Retina (tissue), 1 donor: Measurements from ENCODE around the gene KITLG.
A peak's percentile ranks its signal among the peaks of the same experiment; 100 is the strongest.
"Not testable (repeated sequence)": the region's sequence is repeated elsewhere in the genome, so short reads cannot be mapped to it uniquely, and the experiment has no call there.

Experiments
- DNase-seq: peaks from one replicate; pipeline ENCODE4 v3.0.0-alpha.2; 2016

The KITLG gene, protein sequence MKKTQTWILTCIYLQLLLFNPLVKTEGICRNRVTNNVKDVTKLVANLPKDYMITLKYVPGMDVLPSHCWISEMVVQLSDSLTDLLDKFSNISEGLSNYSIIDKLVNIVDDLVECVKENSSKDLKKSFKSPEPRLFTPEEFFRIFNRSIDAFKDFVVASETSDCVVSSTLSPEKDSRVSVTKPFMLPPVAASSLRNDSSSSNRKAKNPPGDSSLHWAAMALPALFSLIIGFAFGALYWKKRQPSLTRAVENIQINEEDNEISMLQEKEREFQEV

DNA sequence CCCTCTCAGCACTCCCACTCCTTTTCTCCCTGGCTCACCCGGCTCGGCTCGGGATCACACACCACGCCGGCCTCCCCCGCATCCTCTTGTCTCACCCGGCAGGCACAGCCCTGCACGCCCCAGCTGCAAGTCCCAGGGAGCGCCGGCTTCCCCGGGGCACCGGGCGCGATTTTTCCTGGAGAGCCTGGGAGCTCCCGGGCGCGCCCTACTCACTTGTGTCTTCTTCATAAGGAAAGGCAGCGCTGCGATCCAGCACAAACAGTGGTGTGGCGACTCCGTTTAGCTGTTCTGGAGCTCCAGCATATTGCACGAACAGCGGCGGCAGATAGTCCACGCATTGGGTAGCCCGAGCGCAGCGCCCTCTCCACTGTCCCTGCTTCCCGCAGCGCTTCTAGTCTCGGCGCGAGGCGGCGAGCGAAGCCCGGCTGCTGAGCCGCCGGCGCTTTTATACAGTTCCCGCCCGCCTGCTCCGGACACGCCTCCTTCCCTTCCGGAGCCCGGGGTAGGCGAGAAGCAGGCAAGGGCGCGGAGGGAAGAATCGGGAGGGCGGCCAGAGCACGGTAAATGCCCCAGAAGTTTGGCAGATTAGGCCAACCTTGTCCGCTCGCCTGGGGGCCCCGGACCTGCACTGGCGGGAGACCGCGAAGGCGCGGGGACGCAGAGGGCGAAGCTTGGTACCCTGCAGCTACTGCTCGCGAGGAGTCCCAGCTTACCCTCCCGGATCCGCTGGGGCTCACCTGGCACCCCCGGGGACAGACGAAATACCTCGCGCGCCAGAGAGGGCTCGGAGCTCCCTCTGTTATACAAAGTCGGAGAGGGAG, at the start of gene KITLG:
TSS of gene KITLG (minus strand) at position 421 of the 821 bp plus-strand sequence. CDS start at position 228, 193 bp downstream.
- peak; percentile 96 for DNase-seq

DNA sequence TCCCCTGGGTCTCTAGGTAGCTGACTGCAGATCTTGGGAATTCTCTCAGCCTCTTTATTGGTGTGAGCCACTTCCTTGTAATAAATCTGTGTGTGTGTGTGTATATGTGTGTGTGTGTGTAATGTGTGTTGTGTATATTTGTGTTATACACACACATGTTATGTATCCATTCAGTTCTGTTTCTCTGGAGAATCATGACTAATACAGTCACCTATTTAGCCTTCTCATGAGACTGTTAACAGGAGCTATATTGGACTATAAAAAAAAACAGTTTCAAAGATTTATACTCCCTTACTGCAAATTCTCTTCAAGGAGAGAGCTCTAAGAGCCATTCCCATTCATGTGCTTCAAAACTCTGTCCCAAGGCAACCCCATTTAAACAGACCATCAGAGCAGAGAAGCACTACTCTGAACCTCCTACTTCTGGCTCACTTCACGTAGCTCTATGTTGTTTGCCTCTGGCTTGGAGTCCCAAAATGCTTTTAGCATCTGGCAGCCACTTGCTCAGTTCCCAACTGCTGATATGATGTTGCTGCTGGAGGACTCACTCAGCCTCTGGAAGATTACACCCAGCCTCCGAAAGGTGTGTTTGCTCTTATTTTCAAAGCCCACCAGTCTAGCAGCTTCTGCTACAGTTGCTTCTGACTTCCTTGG, 48.7 kb upstream of the KITLG start:
- no peak for DNase-seq

DNA sequence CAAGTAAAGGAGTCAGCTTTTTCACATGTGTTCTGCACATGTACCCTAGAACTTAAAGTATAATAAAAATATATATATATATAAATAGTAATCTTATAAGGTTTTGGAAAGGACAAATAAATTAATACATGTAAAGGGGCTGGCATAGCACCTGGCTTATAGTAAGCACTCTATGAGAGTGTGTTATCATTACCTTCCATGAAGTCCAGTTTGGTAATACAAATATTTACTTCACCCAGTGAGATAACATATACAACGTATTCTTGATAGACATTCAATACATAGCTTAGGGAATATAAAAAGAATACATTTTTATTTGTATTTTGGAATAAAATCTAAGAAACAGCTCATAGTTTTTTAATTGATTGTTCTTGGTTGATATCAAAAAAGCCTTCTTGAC, 47.8 kb upstream of the KITLG start:
- DNase-seq: not testable (repeated sequence)

DNA sequence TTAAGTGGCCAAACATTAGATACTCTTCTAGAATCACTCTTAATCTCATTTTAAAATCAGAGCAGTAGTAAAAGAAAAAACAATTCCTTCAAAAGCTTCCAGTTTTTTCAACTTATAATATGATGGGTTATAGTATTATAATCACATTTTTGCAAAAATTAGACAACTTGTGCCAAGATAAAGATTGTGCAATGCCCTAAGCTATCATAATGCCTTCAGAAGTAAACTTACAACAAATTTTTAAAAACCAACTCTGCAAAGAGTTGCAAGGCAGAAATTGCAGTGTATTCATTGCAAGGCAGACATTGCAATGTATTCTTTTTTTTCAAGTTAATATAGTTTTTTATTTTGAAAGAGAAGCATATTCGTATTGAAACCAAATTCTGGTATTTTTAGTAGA, 47.2 kb upstream of the KITLG start:
- no peak for DNase-seq

DNA sequence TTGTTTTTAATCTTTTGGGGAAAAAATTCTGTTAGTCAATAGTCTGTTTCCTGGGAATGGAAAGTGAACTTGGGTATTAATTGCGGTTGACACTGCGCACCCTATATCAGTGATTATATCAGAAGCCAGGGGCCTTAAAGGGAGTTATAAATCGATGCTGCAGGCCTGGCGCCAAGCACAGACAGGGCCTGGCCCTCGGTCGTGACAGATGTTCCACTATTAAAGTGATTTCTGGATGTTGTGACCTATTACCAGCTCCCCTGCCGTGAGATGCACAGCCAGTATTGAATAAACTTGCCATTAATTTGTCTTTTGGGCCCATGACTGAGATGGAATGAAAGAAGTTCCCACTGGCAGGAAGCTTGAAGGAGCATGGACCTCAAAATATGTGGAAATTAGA, 45.1 kb upstream of the KITLG start:
- peak; percentile 37 for DNase-seq

DNA sequence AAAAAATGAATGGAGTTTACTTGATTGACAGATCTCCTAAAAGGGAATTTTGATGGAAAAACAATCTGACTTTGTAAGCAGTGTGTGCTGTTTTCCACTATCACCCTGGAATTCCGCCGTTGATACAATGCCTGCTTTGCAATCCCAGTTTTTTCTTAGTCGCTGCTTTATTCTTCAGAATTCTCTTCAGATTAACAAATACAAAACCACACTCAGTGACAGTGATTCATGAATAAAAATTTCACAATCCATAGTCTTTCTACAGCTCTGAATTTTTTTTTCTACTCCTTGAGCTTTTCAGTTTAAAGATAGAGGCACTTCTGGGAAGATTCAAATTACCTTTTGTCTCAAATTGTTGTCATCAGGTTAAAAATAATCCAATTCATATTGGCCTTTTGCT, 44.6 kb upstream of the KITLG start:
- no peak for DNase-seq

DNA sequence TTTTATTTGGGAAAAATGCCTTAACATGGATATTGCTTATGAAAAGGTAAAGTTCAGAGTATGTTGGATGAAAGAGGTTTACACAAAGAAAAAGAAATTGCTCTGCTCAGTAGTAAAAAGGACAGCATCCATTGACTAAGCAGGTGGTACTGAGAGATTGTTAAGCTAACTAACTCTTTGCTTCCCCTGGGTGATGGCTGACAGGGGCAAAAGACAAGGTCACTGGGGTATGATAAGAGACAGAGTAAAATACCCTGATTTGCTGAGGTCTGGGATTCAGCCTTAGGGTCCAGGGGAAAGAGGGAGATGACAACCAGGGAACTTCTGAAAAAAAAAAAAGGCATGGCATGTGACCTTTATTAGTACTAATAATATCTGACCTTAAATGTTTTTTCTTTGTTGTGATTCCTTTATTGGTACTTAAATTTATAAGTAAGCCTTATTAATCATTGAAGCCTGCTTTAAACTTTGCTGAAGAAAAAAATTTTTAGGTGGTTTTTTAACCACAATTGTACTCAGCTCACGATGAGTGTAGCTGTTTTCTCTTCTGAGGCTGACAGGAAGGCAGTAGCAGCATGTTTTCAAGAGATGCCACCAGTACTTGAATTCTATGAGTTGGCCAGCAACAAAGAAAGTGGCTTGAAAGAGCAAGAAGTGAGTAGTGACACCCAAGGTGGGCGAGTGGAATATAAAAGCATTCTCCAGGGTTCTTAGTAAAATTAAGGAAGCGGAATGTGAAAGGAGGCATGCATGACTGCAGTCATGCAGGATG, 43.7 kb upstream of the KITLG start:
- no peak for DNase-seq

DNA sequence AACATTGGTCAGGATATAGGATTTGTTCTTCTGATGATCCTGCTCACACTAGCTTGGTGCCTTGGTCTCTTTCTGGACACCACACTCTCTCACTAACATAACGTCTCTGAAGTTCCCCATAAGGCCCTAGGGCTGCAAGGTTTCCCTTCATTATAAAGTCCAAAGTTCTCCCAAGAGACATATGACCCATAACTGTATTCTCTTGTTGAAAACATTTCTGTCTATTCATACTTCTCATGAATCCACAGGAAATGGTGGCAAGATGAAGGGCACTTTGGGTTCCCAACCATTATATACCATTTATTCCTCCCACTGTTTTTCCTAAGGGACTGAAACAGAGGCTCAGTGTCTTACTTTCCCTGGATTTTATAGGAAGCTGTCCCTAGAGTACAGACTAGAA, 37.1 kb upstream of the KITLG start:
- no peak for DNase-seq

DNA sequence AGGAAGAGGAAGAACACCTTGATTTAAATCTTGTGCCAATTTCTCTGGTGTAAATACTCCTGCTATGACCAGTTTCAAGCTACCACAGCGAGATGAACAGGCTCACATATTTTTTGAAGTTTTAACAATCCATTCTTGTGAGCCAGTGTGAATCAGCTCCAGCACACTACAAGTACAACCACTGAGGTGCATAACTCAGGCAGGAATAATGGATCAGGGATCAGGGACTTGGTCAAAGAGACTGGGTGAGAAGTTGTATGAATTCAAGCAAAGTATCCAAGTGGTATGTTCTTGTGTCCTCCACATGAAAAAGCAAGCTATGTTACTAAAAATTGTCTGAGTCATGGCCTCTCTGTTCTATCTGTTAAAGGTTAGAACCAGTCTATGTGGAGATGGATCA, 35.2 kb upstream of the KITLG start:
- no peak for DNase-seq

DNA sequence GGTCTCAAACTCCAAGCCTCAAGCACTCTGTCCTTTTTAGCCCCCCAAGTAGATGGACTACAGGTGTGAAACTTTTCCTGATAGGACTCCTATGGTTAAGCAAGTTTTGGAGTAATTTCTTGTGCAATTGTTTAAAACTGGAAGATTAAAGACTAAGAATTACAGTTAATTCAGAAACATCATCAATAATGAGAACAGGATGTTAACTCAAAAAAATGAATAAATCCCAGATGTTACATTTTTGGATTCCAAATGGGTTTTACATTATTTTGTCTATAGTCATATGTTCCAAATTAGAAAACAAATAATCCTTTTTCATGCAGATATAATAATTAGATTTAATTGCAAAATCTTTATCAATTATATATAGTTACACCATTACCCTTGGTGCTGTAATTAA, 24.4 kb upstream of the KITLG start:
- DNase-seq: no peak

DNA sequence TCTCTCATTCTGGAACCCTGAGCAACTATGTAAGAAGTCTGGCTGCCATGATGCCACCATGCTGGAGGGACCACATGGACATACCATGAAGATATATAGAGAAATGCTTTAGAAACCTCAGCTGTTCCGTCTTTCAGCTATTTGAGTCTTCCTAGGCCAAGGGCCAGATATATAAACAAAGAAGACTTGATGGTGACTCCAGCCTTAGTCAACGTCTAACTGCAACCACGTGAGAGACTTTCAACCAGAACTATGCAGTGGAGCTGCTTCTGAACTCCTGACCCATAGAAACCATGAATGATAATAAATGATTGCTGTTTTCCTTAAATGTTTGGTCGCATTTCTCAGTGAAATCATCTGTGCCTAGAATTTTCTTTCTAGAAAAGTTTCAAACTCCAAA, 20.0 kb upstream of the KITLG start:
- DNase-seq: no peak

DNA sequence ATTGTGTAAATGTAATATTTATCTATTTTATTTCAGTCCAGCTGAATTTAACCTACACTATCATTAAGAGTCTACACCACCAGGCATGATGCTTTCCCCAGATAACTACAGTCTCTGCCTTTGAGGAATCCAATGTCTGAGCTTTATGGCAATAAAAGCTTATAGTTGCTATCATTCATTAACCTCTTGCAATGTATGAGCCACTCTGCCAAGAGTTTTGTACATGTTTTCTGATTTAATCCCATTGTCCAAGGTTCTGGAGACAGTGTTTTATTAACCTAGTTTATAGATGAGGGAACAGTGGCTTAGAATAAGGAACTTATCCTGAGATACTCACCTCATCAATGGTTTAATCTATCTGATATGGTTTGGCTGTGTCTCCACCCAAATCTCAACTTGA, 17.1 kb upstream of the KITLG start:
- DNase-seq: no peak

DNA sequence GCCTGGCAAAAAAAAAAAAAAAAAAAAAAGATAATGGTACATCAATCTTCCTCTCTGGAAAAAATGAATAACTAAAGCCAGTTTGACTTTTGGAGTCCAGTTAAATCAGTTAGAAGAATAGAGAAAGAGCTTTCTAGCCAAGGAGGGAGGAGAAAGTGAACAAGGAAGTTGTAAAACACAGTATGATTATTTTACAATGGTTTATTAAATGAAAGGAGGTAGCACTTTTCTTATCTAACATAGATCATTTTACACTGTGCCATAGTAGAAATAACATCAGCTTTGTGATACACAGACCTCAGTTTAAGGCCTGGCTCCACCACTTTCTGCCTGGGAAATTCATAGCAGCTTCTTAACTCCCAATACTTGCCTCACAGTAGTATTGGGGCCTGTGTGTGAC, 15.4 kb upstream of the KITLG start:
- no peak for DNase-seq

DNA sequence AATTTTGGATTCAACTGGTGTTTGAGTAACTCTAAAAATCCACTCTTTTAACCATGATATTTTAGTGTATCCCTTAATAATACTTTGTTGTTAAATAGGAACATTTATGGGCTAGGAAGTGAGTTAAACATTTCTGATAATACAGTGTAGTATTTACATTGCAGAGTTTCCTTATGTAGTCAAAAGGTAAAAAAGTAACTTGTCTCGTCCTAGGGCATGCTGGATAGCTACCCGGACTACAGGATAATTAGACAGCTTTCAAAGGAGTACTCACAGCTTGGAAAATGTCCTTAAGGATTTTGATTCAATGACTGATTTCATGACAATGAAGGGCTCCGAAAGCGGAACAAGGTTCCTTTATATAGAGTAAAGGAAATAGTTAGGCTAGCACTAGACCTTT, 14.5 kb upstream of the KITLG start:
- DNase-seq: no peak

DNA sequence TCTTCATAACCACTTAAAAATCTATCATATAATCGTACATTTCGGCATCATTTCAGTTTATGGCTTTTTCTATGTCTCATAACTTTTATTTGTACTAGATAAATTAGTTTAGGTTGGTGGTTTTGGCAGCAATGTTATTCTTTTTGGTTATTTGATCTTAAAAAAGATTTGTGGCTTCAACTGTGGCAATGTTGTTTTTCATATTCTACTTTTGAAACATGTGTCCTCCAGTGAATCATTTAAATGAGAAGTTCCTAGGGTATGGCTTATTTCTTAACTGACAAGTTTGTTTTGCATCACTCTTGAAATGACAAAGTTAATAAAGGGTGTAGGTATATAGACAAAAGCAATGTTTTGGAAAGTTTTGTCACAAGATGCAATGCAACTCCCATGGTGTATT, 11.1 kb upstream of the KITLG start:
- no peak for DNase-seq

DNA sequence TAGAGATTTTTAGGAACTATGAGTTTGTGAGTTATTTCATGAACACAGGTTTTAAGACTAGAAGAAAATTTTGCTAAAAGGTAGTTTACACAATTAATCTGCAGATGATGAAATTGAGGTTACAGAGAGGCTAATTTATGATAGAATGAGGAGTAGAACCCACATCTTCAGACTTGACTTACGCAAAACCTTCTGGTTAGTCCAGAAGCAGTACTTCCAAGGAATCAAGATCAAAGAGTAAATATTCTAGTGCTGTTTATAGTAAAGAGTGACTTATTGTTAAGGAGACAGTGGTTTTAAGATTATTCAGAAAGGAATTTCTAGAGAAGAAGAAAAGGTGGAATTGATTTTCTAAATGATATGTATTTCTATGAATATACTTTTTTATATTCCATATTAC, 10.6 kb upstream of the KITLG start:
- DNase-seq: no peak

DNA sequence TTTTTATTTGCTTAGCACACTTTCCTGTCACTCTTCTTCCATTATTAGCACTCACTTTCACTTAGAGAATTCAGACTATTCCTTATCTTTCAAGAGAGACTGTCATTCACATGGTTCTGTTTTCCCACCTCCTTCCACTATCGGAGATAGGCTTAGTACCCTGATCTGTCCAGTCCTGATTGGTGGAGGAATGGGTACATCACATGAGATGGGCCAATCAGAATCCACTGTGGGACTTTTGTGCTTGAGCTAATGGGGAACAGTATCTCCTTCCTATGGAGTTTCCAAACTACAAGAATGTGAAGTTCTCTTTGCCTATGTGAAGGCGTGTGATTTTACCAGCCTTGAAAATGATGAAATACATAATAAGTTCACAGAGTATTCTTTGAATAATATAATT, 4.8 kb upstream of the KITLG start:
- no peak for DNase-seq

DNA sequence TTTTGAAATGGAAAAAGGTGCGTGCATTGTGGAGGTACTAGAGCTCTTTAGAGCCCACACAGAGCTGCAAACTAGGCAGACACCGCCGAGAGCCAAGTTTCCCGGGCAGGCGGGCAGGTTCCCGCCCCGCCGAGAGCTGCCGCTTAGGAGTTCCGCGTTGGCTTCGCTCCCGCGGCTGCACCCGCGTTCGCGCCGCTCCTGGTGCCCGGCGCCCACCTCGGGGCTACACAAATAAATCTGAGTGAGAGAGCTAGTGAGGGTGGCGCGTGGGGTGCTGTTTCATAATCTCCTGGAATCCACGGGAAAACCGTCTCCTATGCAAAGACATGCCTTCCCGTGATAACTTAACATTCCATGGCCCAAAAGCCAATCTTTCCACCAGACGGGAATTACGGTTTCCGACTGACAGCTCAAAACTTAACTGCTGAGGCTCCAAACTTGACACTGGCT, 645 bp downstream of the KITLG start:
- DNase-seq: no peak

DNA sequence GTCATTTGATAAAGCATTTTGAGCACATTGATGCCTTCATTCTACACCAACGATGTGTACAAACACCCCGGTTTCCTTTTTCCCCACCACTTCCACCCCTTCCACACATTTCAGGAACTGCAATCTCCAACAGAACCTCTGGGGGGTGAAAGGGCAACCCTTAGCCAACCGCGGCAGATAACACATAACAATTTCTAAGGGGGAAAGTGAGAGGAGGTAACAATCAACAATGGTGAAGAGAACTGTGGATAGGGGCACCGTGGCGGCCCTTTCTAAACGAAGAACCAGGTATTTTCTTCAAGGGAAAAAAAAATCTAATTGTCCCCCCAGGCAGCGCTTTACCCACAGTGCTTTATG, 1.1 kb downstream of the KITLG start:
- peak; percentile 83 for DNase-seq

DNA sequence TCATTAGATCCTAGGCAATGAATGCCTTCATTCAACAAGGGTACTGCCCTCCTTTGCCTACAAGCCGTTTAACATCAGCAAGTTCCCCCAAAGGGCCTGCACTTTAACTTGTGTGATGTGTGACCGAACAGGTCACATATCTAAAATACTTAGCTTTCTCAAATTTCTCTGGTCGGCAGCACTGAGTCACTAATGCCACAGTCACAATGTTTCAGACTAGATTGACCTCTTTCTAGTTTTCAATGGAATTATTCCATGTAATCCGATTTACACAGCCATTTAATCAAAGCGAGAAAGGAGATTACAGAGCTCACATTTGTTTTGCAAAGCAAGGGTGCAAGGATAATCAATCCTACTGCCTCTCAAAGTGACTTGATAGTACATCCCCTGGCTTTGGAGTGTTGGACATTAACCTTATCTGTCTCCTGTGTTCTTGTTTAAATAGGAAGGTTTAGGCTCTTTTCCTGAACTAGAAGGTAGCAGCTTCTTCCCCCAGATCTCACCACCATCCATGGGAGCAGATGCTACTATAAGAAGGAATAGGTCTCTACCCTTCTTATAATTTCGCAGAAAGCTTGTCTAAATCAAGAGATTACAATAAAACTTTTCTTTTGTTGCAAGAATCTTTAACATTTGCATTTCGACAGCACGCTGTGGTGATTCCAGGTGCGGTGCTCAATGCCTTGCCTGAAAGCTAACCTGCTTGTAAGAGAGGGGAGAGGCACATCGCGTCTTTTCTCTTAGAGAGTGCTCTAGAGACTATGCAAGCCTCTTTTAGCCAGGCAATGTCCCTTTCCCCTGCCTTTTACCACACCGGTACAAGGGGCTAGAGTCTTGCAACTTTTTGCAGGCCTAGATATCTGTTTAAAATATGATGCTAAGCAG, 1.8 kb downstream of the KITLG start:
- peak; percentile 56 for DNase-seq

DNA sequence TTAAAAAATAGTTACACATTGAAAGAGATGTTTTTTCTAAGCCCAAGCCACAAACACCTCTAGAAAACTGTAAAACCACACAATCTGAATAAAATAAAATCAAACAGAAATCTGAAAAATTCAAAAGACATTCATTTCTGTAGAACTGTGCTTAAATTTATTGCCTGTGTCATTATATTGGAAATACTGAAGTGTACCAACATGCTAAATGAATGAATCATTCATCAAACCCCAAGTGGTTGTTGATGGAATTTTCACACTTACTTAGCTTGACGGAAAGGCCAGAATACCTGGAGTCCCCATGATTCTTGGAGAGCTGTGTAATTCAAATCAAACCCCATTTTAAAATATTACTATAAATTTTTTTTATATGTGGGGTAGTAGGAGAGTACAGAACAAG, 2.7 kb downstream of the KITLG start:
- DNase-seq: no peak

DNA sequence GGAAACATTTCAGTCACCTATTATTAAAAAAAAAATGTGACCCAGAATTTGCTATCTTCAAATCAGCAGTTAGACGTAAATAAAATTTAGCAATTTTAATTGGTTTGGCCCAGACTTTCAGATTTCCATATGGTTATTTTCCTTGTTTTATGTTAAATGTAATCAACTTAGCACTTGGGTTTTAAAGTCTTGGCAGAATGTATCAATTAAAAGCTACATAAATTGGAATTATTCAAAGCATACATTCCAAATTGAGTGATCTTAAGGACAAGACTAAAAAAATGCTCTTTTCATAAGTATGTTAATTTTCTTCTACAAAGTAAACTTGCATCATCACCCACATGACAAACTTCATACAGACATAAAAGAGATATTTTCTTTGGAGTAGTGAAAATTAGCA, 3.4 kb downstream of the KITLG start:
- DNase-seq: no peak
